Right lobe of liver (tissue), 6 donors: ENCODE results near the gene SLC10A3. TPM values are rescaled to one million over a fixed set of nuclear protein-coding genes. Genes with fewer than 3 reads are reported as not detected.

Source experiments
- ATAC-seq, 4 donors: fragments of 200-7000 bp; cut with Tn5 transposase; one replicate each; pipeline ENCODE4 v1.9.1; 2020; ENCODE audit warnings: mild to moderate bottlenecking in 4 of 4, moderate library complexity in 4 of 4
- DNase-seq, 3 donors: peaks; one replicate each; pipeline ENCODE4 v3.0.0-alpha.2; 2020
- H3K27ac ChIP-seq, 3 donors: fragments of 200-600 bp; one replicate each; pipeline ENCODE4 v1.8.0; 2022
- H3K27me3 ChIP-seq, 2 donors: fragments of 200-600 bp; one replicate each; pipeline ENCODE4 v1.8.0; 2022
- H3K36me3 ChIP-seq, 4 donors: fragments of 200-600 bp; sonication (generic) in 1 of 4; one replicate each; pipeline versions ENCODE4 v1.5.1 to v1.8.0; 2017 to 2022; ENCODE audit warnings: control low read depth in 1 of 4
- H3K4me1 ChIP-seq, 4 donors: fragments of 200-600 bp; sonication (generic) in 1 of 4; one replicate each; pipeline versions ENCODE4 v1.5.1 to v1.8.0; 2017 to 2022; ENCODE audit warnings: control low read depth in 1 of 4
- H3K4me3 ChIP-seq, 3 donors: fragments of 200-600 bp; one replicate each; pipeline ENCODE4 v1.8.0; 2022
- H3K9me3 ChIP-seq, 4 donors: fragments of 200-600 bp; sonication (generic) in 1 of 4; one replicate each; pipeline versions ENCODE4 v1.5.1 to v1.8.0; 2017 to 2022; ENCODE audit warnings: control low read depth in 1 of 4
- CTCF ChIP-seq, 4 donors: fragments of 200-600 bp in 3 of 4; fragments of 450-650 bp in 1 of 4; IDR thresholded peaks; one replicate each; pipeline versions ENCODE4 v1.5.1 to v1.8.0; 2016 to 2022; ENCODE audit warnings: antibody characterized with exemption in 4 of 4, mild to moderate bottlenecking in 2 of 4
- POLR2A ChIP-seq: fragments of 450-650 bp; IDR thresholded peaks from one replicate; pipeline ENCODE4 v1.6.1; 2017; ENCODE audit warnings: antibody characterized with exemption, mild to moderate bottlenecking
- WGBS: methylation state at CpG from one replicate; pipeline ENCODE4 v1.1.6; 2018; ENCODE audit warnings: low coverage, low lambda C conversion rate; ENCODE audit not compliant: insufficient coverage; ENCODE audit errors: missing lambda C conversion rate; 5-methylcytosine and 5-hydroxymethylcytosine counted together
- intact Hi-C, 2 donors: fragments of 100-400 bp; cut with DNase I; formaldehyde crosslinking; loops; one replicate each; pipeline versions ENCODE4 v1.11.2 to v1.14.1; 2022
- total RNA-seq, 6 experiments: library from RNA; depleted of rRNA in 2 of 6; stranded (reverse); fragments of >200 nt in 2 of 6; fragmentation: NEBNext Ultra II Directional in 3 of 6; extraction: Animal tissue kit (Norgen Biotek cat#: 25700) in 3 of 6; gene quantifications; one replicate each; pipeline versions ENCODE4 v1.1.0 to v1.2.4, GENCODE V29; 2016 to 2023
- donor health status: DM: no; HTN: yes; CAD: no.
- donor health status: DM: no; HTN: no; CAD: no.
- donor health status: DM: no; HTN: no; CAD: no.
- donor health status: DM: no; HTN: yes; CAD: no.
- donor health status: DM: no; HTN: yes; CAD: no.

The SLC10A3 gene
- total RNA-seq, 6 experiments from 2014 or later = 3.0 to 15.2 (median 5.1) TPM

- Histone ChIP-seq H3K27ac (no peak overlapping the region), H3K4me3 (no peak overlapping the region), H3K27me3 (no peaks in the 10 kb centered on the region), H3K36me3 (no peaks in the 10 kb centered on the region), H3K9me3 (no peaks in the 10 kb centered on the region), H3K4me1 (no peaks in the 10 kb centered on the region)
- WGBS = 97% methylated on average over 11 of the region's 26 CpGs
- TF ChIP-seq CTCF (IDR thresholded peaks at IDR 0.05) = no peak
- TF ChIP-seq POLR2A = no peak
- intact Hi-C loops = no loop called here
- no peak for ATAC-seq
- no peak for DNase-seq
These were observed 30.1 kb downstream of the SLC10A3 start for GRCh38 chrX:154460326-154460725.

GRCh38 chrX:154459832-154460231, 30.6 kb downstream of the SLC10A3 start:
- Histone ChIP-seq H3K36me3 (no peaks in the 10 kb centered on the region), H3K4me1 (no peaks in the 10 kb centered on the region), H3K4me3 (no peak overlapping the region), H3K27ac (no peak overlapping the region), H3K9me3 (no peaks in the 10 kb centered on the region), H3K27me3 (no peaks in the 10 kb centered on the region)
- intact Hi-C loops = no loop called here
- TF ChIP-seq POLR2A = no peak
- TF ChIP-seq CTCF (IDR thresholded peaks at IDR 0.05) = no peak
- WGBS = no CpG with 5 or more reads among the region's 14 CpGs
- ATAC-seq = no peak
- DNase-seq = no peak

GRCh38 chrX:154458954-154459778, 31.3 kb downstream of the SLC10A3 start:
- no peaks in the 10 kb centered on the region for H3K36me3 ChIP-seq
- H3K27me3 ChIP-seq = no peaks in the 10 kb centered on the region
- no peak overlapping the region for H3K27ac ChIP-seq
- peak overlapping the region; percentile 36 to 65 (median 44) for H3K4me3 ChIP-seq
- DNase-seq = no peak
- no peaks in the 10 kb centered on the region for H3K4me1 ChIP-seq
- ATAC-seq = peak; percentile 25 to 66 (median 55)
- intact Hi-C loops = no loop called here
- no peaks in the 10 kb centered on the region for H3K9me3 ChIP-seq
- TF ChIP-seq CTCF (IDR thresholded peaks at IDR 0.05) (no peak), POLR2A (no peak)
- 53% methylated on average over 10 of the region's 15 CpGs for WGBS

GRCh38 chrX:154458116-154458953, 32.1 kb downstream of the SLC10A3 start, which contains the start of gene PLXNA3:
Gene PLXNA3 (plus strand): TSS chrX:154458281. CDS start chrX:154460184, 1,903 bp downstream.
- no peaks in the 10 kb centered on the region for H3K36me3 ChIP-seq
- intact Hi-C loops = no loop called here
- no peaks in the 10 kb centered on the region for H3K9me3 ChIP-seq
- ATAC-seq (peak; percentile 48 to 78 (median 72)), DNase-seq (peak in 1 of 3 donors; percentile 58)
- TF ChIP-seq POLR2A = peak; percentile 69
- no peak for TF ChIP-seq CTCF (IDR thresholded peaks at IDR 0.05)
- peak within 1 kb of the TSS; percentile 36 to 65 (median 44) for H3K4me3 ChIP-seq
- 18% methylated on average over 16 of the region's 88 CpGs for WGBS
- no peaks in the 10 kb centered on the region for H3K27me3 ChIP-seq
- no peaks in the 10 kb centered on the region for H3K4me1 ChIP-seq
- peak within 1 kb of the TSS in 1 of 3 donors; percentile 13 for H3K27ac ChIP-seq
